Adipocyte (in vitro differentiated cells): ENCODE measurements around the gene DMC1.
A peak's percentile ranks its signal among the peaks of the same experiment; 100 is the strongest.

Source experiments
- DNase-seq: peaks from one replicate; pipeline ENCODE4 v3.0.0-alpha.2; 2015; ENCODE audit warnings: low read depth
- H3K27me3 ChIP-seq: replicated peaks from 2 replicates; pipeline ENCODE4 v1.7.0; 2013; ENCODE audit warnings: mild to moderate bottlenecking, low read length, moderate library complexity; ENCODE audit not compliant: control insufficient read depth, insufficient read depth
- H3K36me3 ChIP-seq: 2 replicates; pipeline ENCODE4 v1.7.0; 2013; ENCODE audit warnings: low read length, mild to moderate bottlenecking, moderate library complexity; ENCODE audit not compliant: control insufficient read depth, insufficient read depth, severe bottlenecking
- H3K4me1 ChIP-seq: 2 replicates; pipeline ENCODE4 v1.7.0; 2013; ENCODE audit warnings: mild to moderate bottlenecking, low read length, moderate library complexity; ENCODE audit not compliant: control insufficient read depth, insufficient read depth
- H3K4me3 ChIP-seq: 2 replicates; pipeline ENCODE4 v1.7.0; 2013; ENCODE audit warnings: mild to moderate bottlenecking, low read length, moderate library complexity
- H3K9ac ChIP-seq: 2 replicates; pipeline ENCODE4 v1.7.0; 2013; ENCODE audit warnings: mild to moderate bottlenecking, low read length, moderate library complexity
- H3K9me3 ChIP-seq: 2 replicates; pipeline ENCODE4 v1.7.0; 2013; ENCODE audit warnings: mild to moderate bottlenecking, low read length, moderate library complexity; ENCODE audit not compliant: control insufficient read depth

The DMC1 gene

GRCh38 chr22:38566726-38567504, 3.1 kb downstream of the DMC1 start:
- Histone ChIP-seq H3K4me3 (peak overlapping the region; percentile 54), H3K9me3 (no peaks in the 10 kb centered on the region), H3K9ac (peak overlapping the region; percentile 46), H3K27me3 (no peaks in the 10 kb centered on the region), H3K36me3 (no peaks in the 10 kb centered on the region), H3K4me1 (peaks cover 45% of the 10 kb centered on the region)
- peak; percentile 58 for DNase-seq

- Histone ChIP-seq H3K27me3 (no peaks in the 10 kb centered on the region), H3K4me3 (no peak overlapping the region), H3K36me3 (no peaks in the 10 kb centered on the region), H3K4me1 (peaks cover 38% of the 10 kb centered on the region), H3K9me3 (no peaks in the 10 kb centered on the region), H3K9ac (no peak overlapping the region)
- DNase-seq = no peak
These were observed 4.5 kb downstream of the DMC1 start for GRCh38 chr22:38565441-38565840.

- peak; percentile 77 for DNase-seq
- H3K9me3 ChIP-seq = no peaks in the 10 kb centered on the region
- peak overlapping the region; percentile 23 for H3K9ac ChIP-seq
- no peaks in the 10 kb centered on the region for H3K36me3 ChIP-seq
- no peak overlapping the region for H3K4me3 ChIP-seq
- no peaks in the 10 kb centered on the region for H3K27me3 ChIP-seq
- H3K4me1 ChIP-seq = peaks cover 35% of the 10 kb centered on the region
These were observed 5.3 kb downstream of the DMC1 start for GRCh38 chr22:38564669-38565068.

GRCh38 chr22:38554281-38554680, 15.7 kb downstream of the DMC1 start:
- Histone ChIP-seq H3K4me1 (peaks cover 10% of the 10 kb centered on the region), H3K9me3 (no peaks in the 10 kb centered on the region), H3K36me3 (no peaks in the 10 kb centered on the region), H3K4me3 (no peak overlapping the region), H3K9ac (no peak overlapping the region), H3K27me3 (no peaks in the 10 kb centered on the region)
- DNase-seq = peak; percentile 85

GRCh38 chr22:38549101-38549894, 20.7 kb downstream of the DMC1 start:
- H3K9ac ChIP-seq = peak overlapping the region; percentile 11
- H3K4me1 ChIP-seq = peaks cover 10% of the 10 kb centered on the region
- peak; percentile 14 for DNase-seq
- no peaks in the 10 kb centered on the region for H3K36me3 ChIP-seq
- H3K9me3 ChIP-seq = peaks cover 1% of the 10 kb centered on the region
- H3K4me3 ChIP-seq = no peak overlapping the region
- H3K27me3 ChIP-seq = no peaks in the 10 kb centered on the region

- H3K27me3 ChIP-seq = no peaks in the 10 kb centered on the region
- H3K9me3 ChIP-seq = peaks cover 11% of the 10 kb centered on the region
- DNase-seq = no peak
- no peak overlapping the region for H3K4me3 ChIP-seq
- H3K36me3 ChIP-seq = no peaks in the 10 kb centered on the region
- H3K9ac ChIP-seq = no peak overlapping the region
- H3K4me1 ChIP-seq = no peaks in the 10 kb centered on the region
These were observed 29.3 kb downstream of the DMC1 start for GRCh38 chr22:38540701-38541100.

GRCh38 chr22:38531251-38531938, 38.6 kb downstream of the DMC1 start:
- H3K4me1 ChIP-seq = peaks cover 19% of the 10 kb centered on the region
- DNase-seq = peak; percentile 36
- H3K27me3 ChIP-seq = no peaks in the 10 kb centered on the region
- H3K4me3 ChIP-seq = no peak overlapping the region
- no peaks in the 10 kb centered on the region for H3K36me3 ChIP-seq
- no peaks in the 10 kb centered on the region for H3K9me3 ChIP-seq
- H3K9ac ChIP-seq = no peak overlapping the region

GRCh38 chr22:38524429-38524828, 45.6 kb downstream of the DMC1 start:
- Histone ChIP-seq H3K9me3 (no peaks in the 10 kb centered on the region), H3K4me1 (no peaks in the 10 kb centered on the region), H3K4me3 (no peak overlapping the region), H3K36me3 (no peaks in the 10 kb centered on the region), H3K27me3 (no peaks in the 10 kb centered on the region), H3K9ac (no peak overlapping the region)
- DNase-seq = no peak

- no peak for DNase-seq
- H3K27me3 ChIP-seq = no peaks in the 10 kb centered on the region
- no peaks in the 10 kb centered on the region for H3K9me3 ChIP-seq
- no peak overlapping the region for H3K9ac ChIP-seq
- no peaks in the 10 kb centered on the region for H3K36me3 ChIP-seq
- H3K4me3 ChIP-seq = no peak overlapping the region
- H3K4me1 ChIP-seq = no peaks in the 10 kb centered on the region
These were observed 46.5 kb downstream of the DMC1 start for GRCh38 chr22:38523479-38523878.

GRCh38 chr22:38523029-38523428, 47.0 kb downstream of the DMC1 start:
- no peak for DNase-seq
- no peaks in the 10 kb centered on the region for H3K36me3 ChIP-seq
- no peak overlapping the region for H3K4me3 ChIP-seq
- H3K9ac ChIP-seq = no peak overlapping the region
- H3K27me3 ChIP-seq = no peaks in the 10 kb centered on the region
- H3K9me3 ChIP-seq = no peaks in the 10 kb centered on the region
- H3K4me1 ChIP-seq = no peaks in the 10 kb centered on the region
